HCT116 (cell line): ENCODE results near the gene BCKDHB. TPM values are rescaled to one million over a fixed set of nuclear protein-coding genes. Genes with fewer than 3 reads are reported as not detected.

Source experiments
- ATAC-seq: fragments of 200-7000 bp; cut with Tn5 transposase; 2 replicates; pipeline ENCODE4 v1.9.1; 2020; ENCODE audit warnings: mild to moderate bottlenecking, moderate library complexity
- BruUV-seq: library from RNA; stranded (reverse); fragments of 400-500 nt; replicated peaks from 2 replicates; lab custom pipeline; 2021; lab: Mats Ljungman, UMichigan
- CTCF ChIA-PET: fragments of 300-600 bp; sonication (Branson Sonifier 250); formaldehyde crosslinking; loops from one replicate; lab custom pipeline; 2021; ENCODE audit warnings: antibody characterized with exemption; lab: Charles Lee
- POLR2A ChIA-PET: fragments of 300-600, 350-600 bp; sonication (Branson Sonifier 250); formaldehyde crosslinking; loops from one replicate; lab custom pipeline; 2021; ENCODE audit warnings: antibody characterized with exemption; lab: Charles Lee
- RAD21 ChIA-PET, 2 experiments: fragments of 300-600 bp; sonication (Branson Sonifier 250); formaldehyde crosslinking; loops; one replicate each; lab custom pipeline; 2023; ENCODE audit warnings: low total read pairs in 2 of 2; ENCODE audit not compliant: uncharacterized antibody in 2 of 2, unreplicated experiment in 2 of 2, low non-redundant PET in 1 of 2; lab: Charles Lee
- DNase-seq: peaks from one replicate; pipeline ENCODE4 v3.0.0-alpha.2; 2010; ENCODE audit warnings: low read depth, low spot score
- H2AFZ ChIP-seq: fragments of 200-600 bp; shearing (Covaris generic), sonication (generic); 2 replicates; pipeline ENCODE4 v1.6.1; 2017; ENCODE audit warnings: low read depth, mixed run types, mixed read lengths, antibody characterized with exemption, low read length; ENCODE audit not compliant: poor library complexity, severe bottlenecking
- H3K27ac ChIP-seq: 2 replicates; pipeline ENCODE4 v1.5.1; 2012; ENCODE audit warnings: low read depth, low read length
- H3K27me3 ChIP-seq: fragments of 200-600 bp; sonication (generic); 2 replicates; pipeline ENCODE4 v1.6.1; 2016; ENCODE audit warnings: mixed run types, low read length, mixed read lengths; ENCODE audit not compliant: insufficient read depth
- H3K36me3 ChIP-seq, 2 experiments: fragments of 200-500 bp in 1 of 2; fragments of 200-600 bp in 1 of 2; sonication (Bioruptor generic) in 1 of 2; sonication (generic) in 1 of 2; 2 replicates each; pipeline versions ENCODE4 v1.5.1 to v1.6.1; 2014 to 2016; ENCODE audit warnings: low read length in 2 of 2, inconsistent platforms in 1 of 2, mixed read lengths in 1 of 2, mixed run types in 1 of 2; ENCODE audit not compliant: insufficient read depth in 2 of 2, control insufficient read depth in 1 of 2
- H3K4me1 ChIP-seq, 2 experiments: fragments of 200-600 bp in 1 of 2; sonication (generic) in 1 of 2; 2 replicates each; pipeline versions ENCODE4 v1.5.1 to v1.6.1; 2012 to 2017; ENCODE audit warnings: low read length in 2 of 2, inconsistent platforms in 1 of 2, mild to moderate bottlenecking in 1 of 2, mixed read lengths in 1 of 2, mixed run types in 1 of 2, moderate library complexity in 1 of 2; ENCODE audit not compliant: insufficient read depth in 2 of 2, control insufficient read depth in 1 of 2
- H3K4me2 ChIP-seq: fragments of 200-600 bp; sonication (generic); 2 replicates; pipeline ENCODE4 v1.6.1; 2017; ENCODE audit warnings: mixed run types, low read length, mixed read lengths
- H3K4me3 ChIP-seq, 2 experiments: fragments of 200-600 bp in 1 of 2; sonication (generic) in 1 of 2; replicated peaks in 1 of 2; 2 replicates each; pipeline ENCODE4 v1.5.1; 2011 to 2016; ENCODE audit warnings: low read length in 2 of 2, control low read depth in 1 of 2, low read depth in 1 of 2, mild to moderate bottlenecking in 1 of 2, mixed read lengths in 1 of 2, mixed run types in 1 of 2
- H3K79me2 ChIP-seq: fragments of 200-600 bp; sonication (generic); 2 replicates; pipeline ENCODE4 v1.6.1; 2017; ENCODE audit warnings: mild to moderate bottlenecking, mixed run types, low read length, moderate library complexity, mixed read lengths; ENCODE audit not compliant: insufficient read depth
- H3K9ac ChIP-seq: fragments of 200-600 bp; sonication (generic); 2 replicates; pipeline ENCODE4 v1.6.1; 2016; ENCODE audit warnings: low read length, mixed read lengths
- H3K9me2 ChIP-seq: fragments of 200-600 bp; sonication (generic), shearing (Covaris generic); 2 replicates; pipeline ENCODE4 v1.6.1; 2017; ENCODE audit warnings: mixed run types, mild to moderate bottlenecking, moderate library complexity; ENCODE audit not compliant: insufficient read depth
- H3K9me3 ChIP-seq, 2 experiments: fragments of 200-500 bp in 1 of 2; fragments of 200-600 bp in 1 of 2; sonication (Bioruptor generic) in 1 of 2; sonication (generic) in 1 of 2; 2 replicates each; pipeline ENCODE4 v1.6.1; 2014 to 2017; ENCODE audit warnings: low read length in 2 of 2, mixed read lengths in 2 of 2, inconsistent platforms in 1 of 2, low read depth in 1 of 2, mild to moderate bottlenecking in 1 of 2, mixed run types in 1 of 2, moderate library complexity in 1 of 2; ENCODE audit not compliant: control insufficient read depth in 1 of 2, insufficient read depth in 1 of 2
- H4K20me1 ChIP-seq: fragments of 200-600 bp; sonication (generic), shearing (Covaris generic); 2 replicates; pipeline ENCODE4 v1.6.1; 2017; ENCODE audit warnings: mixed run types, mild to moderate bottlenecking, moderate library complexity; ENCODE audit not compliant: insufficient read depth
- CBX3 ChIP-seq: IDR thresholded peaks from 2 replicates; pipeline ENCODE4 v1.6.1; 2012; ENCODE audit warnings: low read depth
- EGR1 ChIP-seq: IDR thresholded peaks from 2 replicates; pipeline ENCODE4 v1.6.1; 2012; ENCODE audit warnings: low read depth
- ELF1 ChIP-seq: IDR thresholded peaks from 2 replicates; pipeline ENCODE4 v1.6.1; 2012; ENCODE audit warnings: low read depth, borderline replicate concordance
- MAX ChIP-seq: IDR thresholded peaks from 2 replicates; pipeline ENCODE4 v1.6.1; 2012
- POLR2A ChIP-seq: IDR thresholded peaks from 2 replicates; pipeline ENCODE4 v1.7.0; 2011; ENCODE audit warnings: borderline replicate concordance; ENCODE audit not compliant: insufficient read depth, insufficient read length; ENCODE audit errors: extremely low read depth
- RAD21 ChIP-seq: IDR thresholded peaks from 2 replicates; pipeline ENCODE4 v1.6.1; 2012; ENCODE audit warnings: low read depth, mild to moderate bottlenecking
- SIN3A ChIP-seq: IDR thresholded peaks from 2 replicates; pipeline ENCODE4 v1.6.1; 2012; ENCODE audit warnings: low read depth
- SRF ChIP-seq: IDR thresholded peaks from 2 replicates; pipeline ENCODE4 v1.6.1; 2012; ENCODE audit warnings: low read depth
- ZBTB33 ChIP-seq: IDR thresholded peaks from 2 replicates; pipeline ENCODE4 v1.6.1; 2011; ENCODE audit warnings: mild to moderate bottlenecking, low read length, moderate library complexity; ENCODE audit not compliant: insufficient replicate concordance; ENCODE audit errors: extremely low read depth
- ZFX ChIP-seq: fragments of 450-650 bp; IDR thresholded peaks from 2 replicates; pipeline ENCODE4 v1.6.1; 2017
- ZNF274 ChIP-seq: fragments of 200-500 bp; sonication (Bioruptor generic); IDR thresholded peaks from 2 replicates; pipeline ENCODE4 v1.6.1; 2014; ENCODE audit warnings: mild to moderate bottlenecking, low read depth, low read length, inconsistent platforms
- intact Hi-C: fragments of 100-400 bp; cut with micrococcal nuclease; formaldehyde crosslinking; loops from 2 replicates; pipeline ENCODE4 v1.10.0; 2022
- total RNA-seq: library from RNA; stranded (reverse); gene quantifications from one replicate; pipeline ENCODE4 v1.2.1, GENCODE V29; 2021; ENCODE audit not compliant: unreplicated experiment

BCKDHB gene
- total RNA-seq, 1 experiment from 2014 or later, result 11.2 TPM

- BruUV-seq, result no TSS peak
- RAD21 ChIA-PET, result no interaction called here
- ATAC-seq (no peak), DNase-seq (no peak)
- no peaks in the 10 kb centered on the region for H3K79me2 ChIP-seq
- H2AFZ ChIP-seq, result no peak overlapping the region
- H3K9me2 ChIP-seq, result no peaks in the 10 kb centered on the region
- no peaks in the 10 kb centered on the region for H3K27me3 ChIP-seq
- no peaks in the 10 kb centered on the region for H4K20me1 ChIP-seq
- POLR2A ChIA-PET, result no interaction called here
- no peaks in the 10 kb centered on the region for H3K36me3 ChIP-seq
- H3K4me2 ChIP-seq, result no peak overlapping the region
- TF ChIP-seq ZNF274, result no peak
- H3K4me3 ChIP-seq, result no peak overlapping the region
- no peak overlapping the region for H3K9ac ChIP-seq
- no peaks in the 10 kb centered on the region for H3K9me3 ChIP-seq
- no peak overlapping the region for H3K27ac ChIP-seq
- CTCF ChIA-PET, result no interaction called here
- intact Hi-C loops, result no loop called here
- H3K4me1 ChIP-seq, result no peaks in the 10 kb centered on the region
Observed at GRCh38 chr6:80340280-80340679, 233.8 kb downstream of the BCKDHB start.

- DNase-seq (no peak), ATAC-seq (no peak)
- H3K9me3 ChIP-seq, result no peaks in the 10 kb centered on the region
- ChIA-PET POLR2A (no interaction called here), CTCF (no interaction called here), RAD21 (no interaction called here)
- H4K20me1 ChIP-seq, result no peaks in the 10 kb centered on the region
- no peaks in the 10 kb centered on the region for H3K4me1 ChIP-seq
- H3K9me2 ChIP-seq, result no peaks in the 10 kb centered on the region
- no peaks in the 10 kb centered on the region for H3K27me3 ChIP-seq
- no peaks in the 10 kb centered on the region for H3K36me3 ChIP-seq
- TF ChIP-seq EGR1 (no peak), RAD21 (no peak)
- H2AFZ ChIP-seq, result no peak overlapping the region
- no peak overlapping the region for H3K4me2 ChIP-seq
- no peak overlapping the region for H3K27ac ChIP-seq
- no peaks in the 10 kb centered on the region for H3K79me2 ChIP-seq
- intact Hi-C loops, result no loop called here
- no TSS peak for BruUV-seq
- H3K9ac ChIP-seq, result no peak overlapping the region
- H3K4me3 ChIP-seq, result no peak overlapping the region
Observed at GRCh38 chr6:80340686-80341085, 234.2 kb downstream of the BCKDHB start.

- no peaks in the 10 kb centered on the region for H3K27me3 ChIP-seq
- H3K9me3 ChIP-seq, result no peaks in the 10 kb centered on the region
- H3K4me1 ChIP-seq, result no peaks in the 10 kb centered on the region
- RAD21 ChIA-PET, result no interaction called here
- no peaks in the 10 kb centered on the region for H4K20me1 ChIP-seq
- no peak overlapping the region for H3K4me2 ChIP-seq
- CTCF ChIA-PET, result no interaction called here
- no peaks in the 10 kb centered on the region for H3K9me2 ChIP-seq
- no peaks in the 10 kb centered on the region for H3K36me3 ChIP-seq
- POLR2A ChIA-PET, result no interaction called here
- no peak overlapping the region for H2AFZ ChIP-seq
- no peak overlapping the region for H3K4me3 ChIP-seq
- H3K79me2 ChIP-seq, result no peaks in the 10 kb centered on the region
- no peak overlapping the region for H3K9ac ChIP-seq
- H3K27ac ChIP-seq, result no peak overlapping the region
- no peak for DNase-seq
- intact Hi-C loops, result no loop called here
- no TSS peak for BruUV-seq
- no peak for ATAC-seq
- TF ChIP-seq ZBTB33 (no peak), ELF1 (no peak), SRF (no peak), ZNF274 (no peak), MAX (no peak), CBX3 (no peak), POLR2A (no peak), ZFX (no peak), EGR1 (no peak), SIN3A (no peak)
Observed at GRCh38 chr6:80341330-80341729, 234.9 kb downstream of the BCKDHB start.
